ENCODE data around the gene DNAJC1.
"Not testable (repeated sequence)": the region's sequence is repeated elsewhere in the genome, so short reads cannot be mapped to it uniquely, and the experiment has no call there.

DNAJC1 gene

GRCh38 chr10:21837487-21837886, 166.0 kb downstream of the DNAJC1 start:
- not testable (repeated sequence) for DNase-seq (ENCODE audit: low read depth, low spot score); H3K27ac ChIP-seq

DNA sequence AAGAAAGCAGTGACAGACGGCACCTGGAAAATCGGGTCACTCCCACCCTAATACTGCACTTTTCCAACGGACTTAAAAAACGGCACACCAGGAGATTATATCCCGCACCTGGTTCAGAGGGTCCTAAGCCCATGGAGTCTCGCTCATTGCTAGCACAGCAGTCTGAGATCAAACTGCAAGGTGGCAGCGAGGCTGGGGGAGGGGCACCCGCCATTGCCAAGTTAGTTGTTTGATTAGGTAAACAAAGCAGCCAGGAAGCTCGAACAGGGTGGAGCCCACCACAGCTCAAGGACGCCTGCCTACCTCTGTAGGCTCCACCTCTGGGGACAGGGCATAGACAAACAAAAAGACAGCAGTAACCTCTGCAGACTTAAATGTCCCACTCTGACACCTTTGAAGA, 169.0 kb downstream of the DNAJC1 start:
- DNase-seq (ENCODE audit: low read depth, low spot score); H3K27ac ChIP-seq: not testable (repeated sequence)

- DNase-seq (ENCODE audit: low read depth, low spot score) = no peak
- peak overlapping the region; percentile 47 for H3K27ac ChIP-seq
Measured at GRCh38 chr10:21832821-21833130, 170.8 kb downstream of the DNAJC1 start.

DNA sequence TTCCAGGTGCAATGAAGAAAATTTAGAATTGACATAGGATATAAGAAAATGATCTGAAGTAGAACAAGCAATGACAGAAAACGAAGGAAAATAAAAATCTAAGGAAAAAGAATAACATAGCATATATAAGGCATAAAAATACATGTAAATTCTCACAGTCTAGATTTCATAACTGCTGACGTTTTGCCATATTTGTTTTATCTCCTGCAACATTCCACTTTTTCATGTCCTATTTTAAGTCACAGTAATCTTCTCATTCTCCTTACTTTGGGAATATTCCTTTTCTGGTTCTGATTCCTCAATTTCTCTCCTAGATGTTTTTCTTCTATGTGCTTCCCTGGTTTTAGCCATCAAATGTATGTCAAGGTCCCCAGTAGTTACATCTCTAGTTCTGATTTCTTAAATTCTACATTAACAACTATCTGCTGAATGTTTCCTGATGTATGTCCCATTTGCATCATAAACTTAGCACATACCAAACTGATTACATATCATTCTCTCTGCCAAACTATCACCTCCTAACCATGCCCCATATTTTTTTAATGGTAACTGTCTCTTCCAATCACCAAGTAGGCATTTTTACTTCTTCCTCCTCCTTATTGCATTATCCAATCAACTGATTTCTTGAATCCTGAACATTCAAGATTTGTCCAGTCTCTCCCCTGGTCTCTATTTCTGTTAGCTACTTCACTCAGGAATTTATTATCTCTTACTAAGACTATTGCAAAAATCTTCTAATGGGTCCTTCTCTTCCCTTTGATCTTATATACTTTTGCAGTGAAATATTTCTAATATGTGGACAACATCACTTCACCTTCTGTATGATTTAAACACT, 171.3 kb downstream of the DNAJC1 start:
- no peak for DNase-seq (ENCODE audit: low read depth, low spot score)
- H3K27ac ChIP-seq = peak overlapping the region; percentile 47

- H3K27ac ChIP-seq = no peak overlapping the region
- DNase-seq (ENCODE audit: low read depth, low spot score) = no peak
Measured at GRCh38 chr10:21830037-21830436, 173.5 kb downstream of the DNAJC1 start.

- H3K27ac ChIP-seq = no peak overlapping the region
- no peak for DNase-seq (ENCODE audit: low read depth, low spot score)
Measured at GRCh38 chr10:21827308-21827707, 176.2 kb downstream of the DNAJC1 start.

DNA sequence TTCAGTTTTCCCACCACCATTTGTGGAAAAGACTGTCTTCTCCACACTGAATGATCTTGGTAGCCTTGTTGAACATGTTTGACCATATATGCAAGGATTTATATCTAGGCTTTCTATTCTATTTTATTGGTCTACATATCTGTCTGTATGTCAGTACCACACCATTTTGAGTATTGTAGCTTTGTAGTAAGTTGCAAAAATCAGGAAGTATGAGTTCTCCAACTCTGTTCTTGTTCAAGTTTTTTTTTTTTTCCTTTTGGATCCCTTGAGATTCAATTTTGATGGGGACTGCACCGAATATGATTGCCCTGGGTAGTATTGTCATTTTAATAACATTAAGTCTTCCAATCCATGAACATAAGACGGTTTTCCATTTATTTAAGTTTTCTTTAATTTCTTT, 176.8 kb downstream of the DNAJC1 start:
- DNase-seq (ENCODE audit: low read depth, low spot score) = no peak
- no peak overlapping the region for H3K27ac ChIP-seq

DNA sequence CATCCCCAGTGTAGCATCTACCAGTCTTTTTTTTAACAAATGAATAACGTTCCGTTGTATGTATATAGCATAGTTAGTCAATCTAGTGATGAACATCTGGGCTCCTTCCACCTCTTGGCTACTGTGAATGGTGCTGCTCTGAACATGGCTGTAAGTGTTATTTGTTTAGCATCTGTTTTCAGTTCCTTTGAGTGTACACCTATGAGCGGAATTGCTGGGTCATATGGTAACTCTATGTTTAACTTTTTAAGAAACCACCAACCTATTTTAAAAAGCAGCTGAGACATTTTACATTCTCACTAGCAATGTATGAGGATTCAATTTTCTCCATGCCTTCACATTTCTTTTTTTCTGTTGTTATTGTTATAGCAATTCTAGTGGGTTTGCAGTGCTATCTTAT, 178.2 kb downstream of the DNAJC1 start:
- DNase-seq (ENCODE audit: low read depth, low spot score) = no peak
- H3K27ac ChIP-seq = no peak overlapping the region

DNA sequence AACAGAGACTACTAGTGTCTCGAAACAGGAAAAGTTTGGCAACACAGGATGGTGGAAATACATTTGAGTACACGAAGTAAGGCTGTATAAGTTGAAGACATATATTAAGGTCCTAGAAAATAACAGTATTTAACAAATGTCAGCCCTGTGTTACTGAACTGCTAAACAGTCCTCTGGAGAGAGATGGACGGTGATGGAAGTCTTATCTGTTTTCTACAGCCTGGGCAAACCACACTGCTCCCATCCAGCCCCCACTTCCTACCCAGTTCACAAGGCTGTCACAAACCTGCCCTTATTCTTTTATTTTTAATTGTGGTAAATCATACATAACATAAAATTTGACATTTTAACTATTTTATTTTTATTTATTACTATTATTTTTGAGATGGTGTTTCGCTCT, 179.1 kb downstream of the DNAJC1 start:
- DNase-seq (ENCODE audit: low read depth, low spot score) = no peak
- no peak overlapping the region for H3K27ac ChIP-seq

GRCh38 chr10:21823617-21824016, 179.9 kb downstream of the DNAJC1 start:
- no peak overlapping the region for H3K27ac ChIP-seq
- no peak for DNase-seq (ENCODE audit: low read depth, low spot score)

DNA sequence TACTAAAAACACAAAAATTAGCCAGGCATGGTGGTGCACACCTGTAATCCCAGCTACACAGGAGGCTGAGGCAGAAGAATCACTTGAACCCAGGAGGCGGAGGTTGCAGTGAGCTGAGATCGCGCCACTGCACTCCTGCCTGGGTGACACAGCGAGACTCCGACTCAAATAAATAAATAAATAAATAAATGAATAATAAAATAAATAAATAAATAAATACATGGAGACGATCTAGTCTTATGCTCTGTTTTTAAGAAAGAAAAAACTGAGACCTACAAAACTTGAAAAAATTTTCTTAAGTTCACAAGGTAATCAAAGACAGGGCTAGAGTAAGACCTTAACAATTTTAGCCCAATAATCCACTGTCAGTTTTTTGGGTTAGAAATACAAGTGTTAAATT, 181.3 kb downstream of the DNAJC1 start:
- DNase-seq (ENCODE audit: low read depth, low spot score); H3K27ac ChIP-seq: not testable (repeated sequence)

- no peak overlapping the region for H3K27ac ChIP-seq
- DNase-seq (ENCODE audit: low read depth, low spot score) = no peak
Measured at GRCh38 chr10:21820952-21821351, 182.6 kb downstream of the DNAJC1 start.

- DNase-seq (ENCODE audit: low read depth, low spot score) = not testable (repeated sequence)
Measured at GRCh38 chr10:21818416-21818815, 185.1 kb downstream of the DNAJC1 start.

DNA sequence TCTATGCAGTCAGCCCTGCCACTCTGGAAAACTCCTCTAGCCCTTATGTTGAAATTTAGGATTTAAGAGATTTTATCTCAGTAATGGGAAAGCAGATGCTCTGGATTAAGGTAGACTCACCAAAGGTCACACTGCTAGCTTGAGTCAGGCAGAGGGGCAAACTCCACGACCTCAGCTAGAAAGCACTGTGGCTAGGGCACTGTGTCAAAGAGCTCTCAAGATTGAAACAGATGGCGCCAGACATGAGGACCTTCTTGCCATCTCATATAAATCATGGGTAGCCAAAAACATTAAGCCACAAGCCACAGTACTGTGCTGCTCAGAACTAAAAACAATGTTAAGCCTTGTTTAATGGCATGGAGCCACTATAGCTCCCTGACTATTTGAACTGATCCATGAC, 188.7 kb downstream of the DNAJC1 start:
- no peak overlapping the region for H3K27ac ChIP-seq
- DNase-seq (ENCODE audit: low read depth, low spot score) = no peak

More at GRCh38 chr10:21818416-21818815, 185.1 kb downstream of the DNAJC1 start:
- H3K27ac ChIP-seq = not testable (repeated sequence)

GRCh38 chr10:21813946-21814345, 189.6 kb downstream of the DNAJC1 start:
- no peak overlapping the region for H3K27ac ChIP-seq
- no peak for DNase-seq (ENCODE audit: low read depth, low spot score)

DNA sequence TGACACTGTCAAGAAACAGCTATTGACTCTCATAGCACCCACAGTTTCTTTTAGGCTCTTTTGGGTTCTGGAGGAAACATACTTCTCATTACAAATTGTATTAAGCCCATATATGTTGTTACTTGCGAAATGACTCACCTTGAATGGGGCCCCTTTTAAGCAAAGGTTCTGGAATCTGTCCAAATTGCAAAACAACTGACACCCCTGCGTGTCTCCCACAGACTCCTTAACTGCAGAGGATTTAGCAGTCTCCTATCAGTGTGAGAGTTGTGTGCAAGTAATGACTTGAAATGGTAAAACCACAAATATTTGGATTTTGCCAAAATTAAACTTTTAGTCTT, 192.3 kb downstream of the DNAJC1 start:
- H3K27ac ChIP-seq = peak overlapping the region; percentile 7
- no peak for DNase-seq (ENCODE audit: low read depth, low spot score)

GRCh38 chr10:21810582-21811244, 192.8 kb downstream of the DNAJC1 start:
- H3K27ac ChIP-seq = peak overlapping the region; percentile 7
- no peak for DNase-seq (ENCODE audit: low read depth, low spot score)

- DNase-seq (ENCODE audit: low read depth, low spot score) = no peak
- H3K27ac ChIP-seq = no peak overlapping the region
Measured at GRCh38 chr10:21808550-21808949, 195.0 kb downstream of the DNAJC1 start.

GRCh38 chr10:21807180-21807579, 196.3 kb downstream of the DNAJC1 start:
- DNase-seq (ENCODE audit: low read depth, low spot score) = no peak
- no peak overlapping the region for H3K27ac ChIP-seq

- DNase-seq (ENCODE audit: low read depth, low spot score) = no peak
- no peak overlapping the region for H3K27ac ChIP-seq
Measured at GRCh38 chr10:21803374-21803773, 200.2 kb downstream of the DNAJC1 start.

GRCh38 chr10:21801609-21802008, 201.9 kb downstream of the DNAJC1 start:
- no peak overlapping the region for H3K27ac ChIP-seq
- DNase-seq (ENCODE audit: low read depth, low spot score) = no peak

Data from epithelial cell of prostate (primary cell).